Gastrocnemius medialis (tissue), 4 donors: ENCODE data around the gene PYGO2.

Experiments used
- POLR2A ChIP-seq, 2 donors: fragments of 450-650 bp; IDR thresholded peaks; one replicate each; pipeline ENCODE4 v1.6.1; 2017; ENCODE audit warnings: antibody characterized with exemption in 2 of 2, mild to moderate bottlenecking in 2 of 2, moderate library complexity in 2 of 2
- TF ChIP-seq, protein P1 (sequence below), 5 experiments: fragments of 450-650 bp in 3 of 5; fragments of 200-600 bp in 2 of 5; sonication (generic) in 2 of 5; IDR thresholded peaks in 4 of 5; conservative IDR thresholded peaks in 1 of 5; 1 replicate in 4 of 5; 2 replicates in 1 of 5; pipeline ENCODE4 v1.5.1; 2016 to 2019; ENCODE audit warnings: antibody characterized with exemption in 5 of 5, mild to moderate bottlenecking in 3 of 5, moderate library complexity in 3 of 5

DNA sequence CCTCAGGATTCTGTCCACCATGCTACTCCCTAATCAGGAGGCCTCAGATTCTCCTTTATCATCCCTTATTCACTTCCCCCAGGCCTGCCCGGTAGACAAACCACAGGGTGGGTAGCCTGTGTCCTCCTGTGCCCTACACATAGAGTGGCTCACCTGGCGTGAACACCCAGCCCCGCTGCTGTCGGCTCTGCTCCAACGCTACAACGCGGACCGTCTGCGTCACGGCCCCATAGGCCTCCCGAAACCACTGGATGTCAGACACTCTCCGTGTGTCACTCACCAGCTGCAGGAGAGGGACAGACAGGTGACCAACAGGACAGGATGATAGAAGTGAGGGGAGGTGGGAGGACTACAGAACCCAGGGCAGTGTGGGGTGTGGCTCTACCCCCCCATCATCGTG, 35.4 kb downstream of the PYGO2 start:
- TF ChIP-seq, protein P1, sequence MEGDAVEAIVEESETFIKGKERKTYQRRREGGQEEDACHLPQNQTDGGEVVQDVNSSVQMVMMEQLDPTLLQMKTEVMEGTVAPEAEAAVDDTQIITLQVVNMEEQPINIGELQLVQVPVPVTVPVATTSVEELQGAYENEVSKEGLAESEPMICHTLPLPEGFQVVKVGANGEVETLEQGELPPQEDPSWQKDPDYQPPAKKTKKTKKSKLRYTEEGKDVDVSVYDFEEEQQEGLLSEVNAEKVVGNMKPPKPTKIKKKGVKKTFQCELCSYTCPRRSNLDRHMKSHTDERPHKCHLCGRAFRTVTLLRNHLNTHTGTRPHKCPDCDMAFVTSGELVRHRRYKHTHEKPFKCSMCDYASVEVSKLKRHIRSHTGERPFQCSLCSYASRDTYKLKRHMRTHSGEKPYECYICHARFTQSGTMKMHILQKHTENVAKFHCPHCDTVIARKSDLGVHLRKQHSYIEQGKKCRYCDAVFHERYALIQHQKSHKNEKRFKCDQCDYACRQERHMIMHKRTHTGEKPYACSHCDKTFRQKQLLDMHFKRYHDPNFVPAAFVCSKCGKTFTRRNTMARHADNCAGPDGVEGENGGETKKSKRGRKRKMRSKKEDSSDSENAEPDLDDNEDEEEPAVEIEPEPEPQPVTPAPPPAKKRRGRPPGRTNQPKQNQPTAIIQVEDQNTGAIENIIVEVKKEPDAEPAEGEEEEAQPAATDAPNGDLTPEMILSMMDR (IDR thresholded peaks at IDR 0.05 in 4 of 5, conservative IDR thresholded peaks at IDR 0.05 in 1 of 5) = no peak
- no peak for TF ChIP-seq POLR2A (IDR thresholded peaks at IDR 0.05)
